ENCODE results near the gene TRIM65. TPM values are rescaled to one million over a fixed set of nuclear protein-coding genes. Genes with fewer than 3 reads are reported as not detected.

TRIM65 gene
- total and polyA plus RNA-seq, 2 of the 13 experiments (the other 11 are each of a cell fraction or from before 2014, with no cell fraction given), result 10.3 to 22.4 TPM

GRCh38 chr17:75855310-75856061 lies 41.3 kb downstream of the TRIM65 start, which contains the start of gene WBP2 (continued):
- peak; percentile 86 to 92; a peak in 3 of 4 replicates for TF ChIP-seq HMGXB4 (CRISPR knock-in tag; IDR thresholded peaks at IDR 0.05; ENCODE audit: borderline replicate concordance in 1 of 2, low read depth in 1 of 2)
- TF ChIP-seq HDAC6 (IDR thresholded peaks at IDR 0.05; ENCODE audit: low read depth, low read length), result no peak
- TF ChIP-seq ZNF510 (CRISPR knock-in tag; IDR thresholded peaks at IDR 0.05; ENCODE audit: low read depth), result no peak
- TF ChIP-seq, protein P1, sequence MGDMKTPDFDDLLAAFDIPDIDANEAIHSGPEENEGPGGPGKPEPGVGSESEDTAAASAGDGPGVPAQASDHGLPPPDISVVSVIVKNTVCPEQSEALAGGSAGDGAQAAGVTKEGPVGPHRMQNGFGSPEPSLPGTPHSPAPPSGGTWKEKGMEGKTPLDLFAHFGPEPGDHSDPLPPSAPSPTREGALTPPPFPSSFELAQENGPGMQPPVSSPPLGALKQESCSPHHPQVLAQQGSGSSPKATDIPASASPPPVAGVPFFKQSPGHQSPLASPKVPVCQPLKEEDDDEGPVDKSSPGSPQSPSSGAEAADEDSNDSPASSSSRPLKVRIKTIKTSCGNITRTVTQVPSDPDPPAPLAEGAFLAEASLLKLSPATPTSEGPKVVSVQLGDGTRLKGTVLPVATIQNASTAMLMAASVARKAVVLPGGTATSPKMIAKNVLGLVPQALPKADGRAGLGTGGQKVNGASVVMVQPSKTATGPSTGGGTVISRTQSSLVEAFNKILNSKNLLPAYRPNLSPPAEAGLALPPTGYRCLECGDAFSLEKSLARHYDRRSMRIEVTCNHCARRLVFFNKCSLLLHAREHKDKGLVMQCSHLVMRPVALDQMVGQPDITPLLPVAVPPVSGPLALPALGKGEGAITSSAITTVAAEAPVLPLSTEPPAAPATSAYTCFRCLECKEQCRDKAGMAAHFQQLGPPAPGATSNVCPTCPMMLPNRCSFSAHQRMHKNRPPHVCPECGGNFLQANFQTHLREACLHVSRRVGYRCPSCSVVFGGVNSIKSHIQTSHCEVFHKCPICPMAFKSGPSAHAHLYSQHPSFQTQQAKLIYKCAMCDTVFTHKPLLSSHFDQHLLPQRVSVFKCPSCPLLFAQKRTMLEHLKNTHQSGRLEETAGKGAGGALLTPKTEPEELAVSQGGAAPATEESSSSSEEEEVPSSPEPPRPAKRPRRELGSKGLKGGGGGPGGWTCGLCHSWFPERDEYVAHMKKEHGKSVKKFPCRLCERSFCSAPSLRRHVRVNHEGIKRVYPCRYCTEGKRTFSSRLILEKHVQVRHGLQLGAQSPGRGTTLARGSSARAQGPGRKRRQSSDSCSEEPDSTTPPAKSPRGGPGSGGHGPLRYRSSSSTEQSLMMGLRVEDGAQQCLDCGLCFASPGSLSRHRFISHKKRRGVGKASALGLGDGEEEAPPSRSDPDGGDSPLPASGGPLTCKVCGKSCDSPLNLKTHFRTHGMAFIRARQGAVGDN (CRISPR knock-in tag; IDR thresholded peaks at IDR 0.05), result peak; percentile 96
- 0 out of 2 replicates have a peak, but pooled peaks have one; percentile 62 for TF ChIP-seq ZNF678 (CRISPR knock-in tag; IDR thresholded peaks at IDR 0.05)
- TF ChIP-seq ZSCAN22 (CRISPR knock-in tag; IDR thresholded peaks at IDR 0.05), result no peak
- TF ChIP-seq ZBTB44 (CRISPR knock-in tag; IDR thresholded peaks at IDR 0.05), result no peak; the same call in 1 of the 2 replicates
- TF ChIP-seq ZNF607 (CRISPR knock-in tag; IDR thresholded peaks at IDR 0.05; ENCODE audit: borderline replicate concordance), result peak; percentile 97
- TF ChIP-seq ZBTB7A (CRISPR knock-in tag; IDR thresholded peaks at IDR 0.05), result peak; percentile 87; the same call in 1 of the 2 replicates
- TF ChIP-seq, protein P2, sequence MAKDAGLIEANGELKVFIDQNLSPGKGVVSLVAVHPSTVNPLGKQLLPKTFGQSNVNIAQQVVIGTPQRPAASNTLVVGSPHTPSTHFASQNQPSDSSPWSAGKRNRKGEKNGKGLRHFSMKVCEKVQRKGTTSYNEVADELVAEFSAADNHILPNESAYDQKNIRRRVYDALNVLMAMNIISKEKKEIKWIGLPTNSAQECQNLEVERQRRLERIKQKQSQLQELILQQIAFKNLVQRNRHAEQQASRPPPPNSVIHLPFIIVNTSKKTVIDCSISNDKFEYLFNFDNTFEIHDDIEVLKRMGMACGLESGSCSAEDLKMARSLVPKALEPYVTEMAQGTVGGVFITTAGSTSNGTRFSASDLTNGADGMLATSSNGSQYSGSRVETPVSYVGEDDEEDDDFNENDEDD (CRISPR knock-in tag; IDR thresholded peaks at IDR 0.05; ENCODE audit: borderline replicate concordance), result peak; percentile 37; the same call in 1 of the 2 replicates
- peak; percentile 33 for TF ChIP-seq ZBED4 (CRISPR knock-in tag; IDR thresholded peaks at IDR 0.05; ENCODE audit: borderline replicate concordance)
- TF ChIP-seq ZNF274 (CRISPR knock-in tag; IDR thresholded peaks at IDR 0.05), result peak; percentile 79; the same call in 1 of the 2 replicates

Measured in HepG2 (cell line).